ENCODE measurements around the gene CHST3.

DNA sequence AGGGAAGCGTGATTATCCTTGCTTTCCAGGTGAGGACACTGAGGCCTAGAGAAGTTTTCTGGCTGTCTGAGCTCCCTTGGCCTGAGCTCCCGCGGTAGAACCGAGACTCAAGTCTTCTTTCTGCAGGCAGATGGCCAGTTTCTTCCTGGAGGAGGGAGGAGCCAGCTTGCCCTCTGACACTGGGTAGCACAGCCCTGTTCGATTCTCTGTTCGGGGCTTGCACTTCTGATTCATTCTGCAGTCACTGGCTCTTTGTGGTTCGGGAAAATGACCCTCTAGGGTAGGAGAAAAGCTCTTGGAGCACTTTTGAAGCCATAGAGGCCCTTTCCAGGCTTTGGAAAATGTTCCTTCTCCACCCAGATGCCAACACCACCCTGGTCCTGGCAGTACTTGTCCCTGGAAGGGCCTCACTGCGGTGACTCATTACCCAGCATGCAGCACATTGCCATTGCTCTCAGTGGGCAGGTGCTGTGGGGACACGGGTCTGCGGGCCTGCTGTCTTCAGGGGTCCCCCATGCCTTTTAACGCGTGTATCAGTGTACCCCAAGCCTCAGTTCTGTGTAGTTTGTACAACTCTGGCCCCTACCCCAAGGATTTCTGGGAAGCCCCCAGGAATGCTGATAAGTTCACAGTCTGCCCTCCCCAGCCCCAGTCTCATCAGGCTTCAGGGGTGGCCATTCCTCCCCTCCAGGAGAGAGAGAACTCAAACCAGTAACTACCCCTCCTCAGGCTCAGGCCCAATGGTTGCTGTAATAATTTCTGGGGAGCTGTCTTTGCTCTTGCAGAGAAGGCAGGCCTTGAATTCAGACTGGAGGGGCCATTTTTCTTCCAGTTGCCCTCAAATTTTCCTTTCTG is 11.9 kb downstream of the CHST3 start:
- TF ChIP-seq, protein P1, sequence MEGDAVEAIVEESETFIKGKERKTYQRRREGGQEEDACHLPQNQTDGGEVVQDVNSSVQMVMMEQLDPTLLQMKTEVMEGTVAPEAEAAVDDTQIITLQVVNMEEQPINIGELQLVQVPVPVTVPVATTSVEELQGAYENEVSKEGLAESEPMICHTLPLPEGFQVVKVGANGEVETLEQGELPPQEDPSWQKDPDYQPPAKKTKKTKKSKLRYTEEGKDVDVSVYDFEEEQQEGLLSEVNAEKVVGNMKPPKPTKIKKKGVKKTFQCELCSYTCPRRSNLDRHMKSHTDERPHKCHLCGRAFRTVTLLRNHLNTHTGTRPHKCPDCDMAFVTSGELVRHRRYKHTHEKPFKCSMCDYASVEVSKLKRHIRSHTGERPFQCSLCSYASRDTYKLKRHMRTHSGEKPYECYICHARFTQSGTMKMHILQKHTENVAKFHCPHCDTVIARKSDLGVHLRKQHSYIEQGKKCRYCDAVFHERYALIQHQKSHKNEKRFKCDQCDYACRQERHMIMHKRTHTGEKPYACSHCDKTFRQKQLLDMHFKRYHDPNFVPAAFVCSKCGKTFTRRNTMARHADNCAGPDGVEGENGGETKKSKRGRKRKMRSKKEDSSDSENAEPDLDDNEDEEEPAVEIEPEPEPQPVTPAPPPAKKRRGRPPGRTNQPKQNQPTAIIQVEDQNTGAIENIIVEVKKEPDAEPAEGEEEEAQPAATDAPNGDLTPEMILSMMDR (IDR thresholded peaks at IDR 0.05 in 2 of 3, conservative IDR thresholded peaks at IDR 0.05 in 1 of 3; ENCODE audit: control insufficient read depth in 2 of 3, extremely low read depth in 1 of 3, insufficient read depth in 1 of 3, low read depth in 3 of 3, low read length in 3 of 3): no peak
- no peak for TF ChIP-seq JUND (IDR thresholded peaks at IDR 0.05; ENCODE audit: low read depth, low read length)
- no peak for TF ChIP-seq SMC3 (IDR thresholded peaks at IDR 0.05; ENCODE audit: borderline replicate concordance, low read length)
- TF ChIP-seq CBX3 (IDR thresholded peaks at IDR 0.05; ENCODE audit: borderline replicate concordance, low read depth): no peak
- no peak for TF ChIP-seq RAD21 (IDR thresholded peaks at IDR 0.05; ENCODE audit: insufficient read depth, low read depth, low read length)
- no peak for TF ChIP-seq CBX5 (IDR thresholded peaks at IDR 0.05; ENCODE audit: low read depth)
- no peak for TF ChIP-seq YY1 (IDR thresholded peaks at IDR 0.05; ENCODE audit: low read depth, low read length)
- TF ChIP-seq ETV6 (conservative IDR thresholded peaks at IDR 0.05 in 1 of 2, IDR thresholded peaks at IDR 0.05 in 1 of 2; ENCODE audit: borderline replicate concordance in 1 of 2, low read depth in 1 of 2): no peak
- no peak for TF ChIP-seq CBFB (IDR thresholded peaks at IDR 0.05; ENCODE audit: low read depth)

All from GM12878 (cell line).